ENCODE results near the gene EVC. TPM values are rescaled to one million over a fixed set of nuclear protein-coding genes. Genes with fewer than 3 reads are reported as not detected.
"Not testable (repeated sequence)": the region's sequence is repeated elsewhere in the genome, so short reads cannot be mapped to it uniquely, and the experiment has no call there.

EVC gene
- total RNA-seq, 2 experiments from 2014 or later, result 2.2 to 4.0 TPM

GRCh38 chr4:5712931-5713330, 1.9 kb downstream of the EVC start:
- no peak for DNase-seq
- peaks cover 10% of the 10 kb centered on the region for H3K4me1 Mint-ChIP-seq

GRCh38 chr4:5713861-5714260, 2.9 kb downstream of the EVC start:
- ATAC-seq (no peak), DNase-seq (no peak)
- Mint-ChIP-seq H3K27ac (no peak overlapping the region), H3K36me3 (peaks cover 8% of the 10 kb centered on the region), H3K4me1 (peaks cover 10% of the 10 kb centered on the region), H3K4me3 (no peak overlapping the region), H3K9me3 (ENCODE audit: low read depth) (peaks cover 6% of the 10 kb centered on the region), H3K27me3 (peaks cover 32% of the 10 kb centered on the region)
- CTCF ChIA-PET, result no interaction called here

More at GRCh38 chr4:5712931-5713330, 1.9 kb downstream of the EVC start:
- CTCF ChIA-PET, result no interaction called here
- Mint-ChIP-seq H3K27ac (no peak overlapping the region), H3K36me3 (peaks cover 8% of the 10 kb centered on the region), H3K9me3 (ENCODE audit: low read depth) (peaks cover 6% of the 10 kb centered on the region), H3K27me3 (peaks cover 34% of the 10 kb centered on the region), H3K4me3 (no peak overlapping the region)
- no peak for ATAC-seq

GRCh38 chr4:5715357-5715756, 4.4 kb downstream of the EVC start:
- H3K27ac Mint-ChIP-seq, result no peak overlapping the region
- ATAC-seq (no peak), DNase-seq (no peak)
- H3K4me1 Mint-ChIP-seq, result peaks cover 10% of the 10 kb centered on the region
- no peak overlapping the region for H3K4me3 Mint-ChIP-seq
- H3K27me3 Mint-ChIP-seq, result peaks cover 20% of the 10 kb centered on the region
- CTCF ChIA-PET, result interaction anchor here (0.7 kb wide), 2 partner anchors 56 to 1025 kb away, joined by 3 read pairs; no protein-coding TSS in a partner anchor
- H3K36me3 Mint-ChIP-seq, result peaks cover 8% of the 10 kb centered on the region
- H3K9me3 Mint-ChIP-seq (ENCODE audit: low read depth), result peaks cover 6% of the 10 kb centered on the region

DNA sequence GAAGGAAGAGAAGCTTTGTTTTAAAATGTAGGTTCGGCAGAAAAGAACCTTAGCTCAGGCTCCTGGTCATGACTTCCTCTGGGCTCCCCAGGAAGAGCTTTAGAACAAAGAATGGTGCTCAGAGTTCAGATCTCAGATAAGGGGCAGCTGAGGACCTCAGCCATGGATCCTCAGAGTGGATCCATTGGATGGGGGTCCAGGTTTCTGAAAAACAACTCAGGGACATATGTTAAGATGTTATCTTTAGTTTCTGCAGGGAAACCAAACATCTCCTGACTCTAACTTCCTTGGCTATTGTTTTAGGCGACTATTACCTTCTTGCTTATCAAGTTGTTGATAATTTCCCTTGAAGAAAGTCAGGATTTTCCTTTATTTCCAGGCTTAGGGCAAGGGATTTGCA, 5.4 kb downstream of the EVC start:
- CTCF ChIA-PET, result no interaction called here
- no peak overlapping the region for H3K27ac Mint-ChIP-seq
- H3K4me3 Mint-ChIP-seq, result no peak overlapping the region
- ATAC-seq, result no peak
- peaks cover 8% of the 10 kb centered on the region for H3K36me3 Mint-ChIP-seq
- H3K4me1 Mint-ChIP-seq, result peaks cover 7% of the 10 kb centered on the region
- H3K27me3 Mint-ChIP-seq, result peaks cover 13% of the 10 kb centered on the region
- DNase-seq, result no peak
- peaks cover 6% of the 10 kb centered on the region for H3K9me3 Mint-ChIP-seq (ENCODE audit: low read depth)

- CTCF ChIA-PET, result no interaction called here
- ATAC-seq (no peak), DNase-seq (no peak)
- Mint-ChIP-seq H3K36me3 (peaks cover 6% of the 10 kb centered on the region), H3K9me3 (ENCODE audit: low read depth) (peaks cover 6% of the 10 kb centered on the region), H3K27me3 (peaks cover 2% of the 10 kb centered on the region), H3K4me3 (no peak overlapping the region), H3K4me1 (peaks cover 1% of the 10 kb centered on the region), H3K27ac (no peak overlapping the region)
Observed at GRCh38 chr4:5717449-5718158, 6.6 kb downstream of the EVC start.

DNA sequence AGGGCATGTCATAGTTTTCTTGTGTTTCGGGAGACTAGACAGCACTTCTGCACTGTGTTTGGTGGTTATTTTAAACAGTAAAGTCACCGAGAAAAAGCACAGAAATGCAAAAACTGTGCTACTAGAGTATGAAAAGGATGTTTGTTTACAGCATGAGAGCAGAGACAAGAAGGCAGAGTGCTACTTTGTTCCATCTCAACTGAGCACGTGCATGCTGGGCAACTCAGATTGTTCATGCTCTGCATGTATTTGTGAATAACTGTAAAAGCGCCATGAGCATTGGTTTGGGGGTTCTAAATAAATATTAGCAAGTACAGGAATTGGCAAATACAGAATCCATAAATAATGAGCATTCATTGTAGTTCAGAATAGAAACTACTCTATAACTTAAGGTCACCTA, 7.4 kb downstream of the EVC start:
- no peak overlapping the region for H3K4me3 Mint-ChIP-seq
- no peak for DNase-seq
- H3K27me3 Mint-ChIP-seq, result no peaks in the 10 kb centered on the region
- H3K36me3 Mint-ChIP-seq, result peaks cover 6% of the 10 kb centered on the region
- CTCF ChIA-PET, result no interaction called here
- no peaks in the 10 kb centered on the region for H3K4me1 Mint-ChIP-seq
- no peak overlapping the region for H3K27ac Mint-ChIP-seq
- ATAC-seq, result no peak
- H3K9me3 Mint-ChIP-seq (ENCODE audit: low read depth), result peaks cover 6% of the 10 kb centered on the region

DNA sequence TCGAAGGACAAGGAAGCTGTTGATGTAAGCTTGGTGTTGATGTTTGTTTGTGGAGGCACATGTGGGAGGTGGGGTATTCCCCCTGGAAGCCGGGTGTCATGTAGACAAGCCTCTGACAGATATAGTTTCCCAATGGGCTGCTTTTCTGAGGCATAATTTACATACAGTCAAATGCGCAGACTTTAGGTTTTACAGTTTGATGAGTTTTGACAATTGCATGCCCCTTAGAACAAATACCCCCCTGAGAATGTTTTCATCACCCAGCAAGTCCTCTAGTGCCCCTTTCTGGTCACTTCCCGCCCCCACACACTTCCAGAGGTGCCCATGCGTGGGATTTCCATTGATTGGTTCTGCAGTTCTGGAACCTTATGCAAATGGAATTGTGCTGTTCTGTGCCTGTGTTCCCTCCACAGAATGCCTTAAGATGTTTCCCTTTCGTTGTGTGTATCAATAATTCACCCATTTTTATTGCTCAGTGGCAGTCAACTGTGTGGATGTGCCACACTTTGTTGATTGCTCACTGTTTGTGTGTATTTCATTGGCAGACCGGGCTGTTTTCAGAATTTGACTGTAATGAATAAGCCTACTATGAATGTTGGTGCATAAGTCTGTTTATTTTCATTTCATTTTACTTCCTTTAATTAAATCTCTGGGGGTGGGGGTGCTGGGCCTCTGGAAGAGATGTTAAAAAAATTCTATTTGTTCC, 8.5 kb downstream of the EVC start:
- no peak overlapping the region for H3K4me3 Mint-ChIP-seq

DNA sequence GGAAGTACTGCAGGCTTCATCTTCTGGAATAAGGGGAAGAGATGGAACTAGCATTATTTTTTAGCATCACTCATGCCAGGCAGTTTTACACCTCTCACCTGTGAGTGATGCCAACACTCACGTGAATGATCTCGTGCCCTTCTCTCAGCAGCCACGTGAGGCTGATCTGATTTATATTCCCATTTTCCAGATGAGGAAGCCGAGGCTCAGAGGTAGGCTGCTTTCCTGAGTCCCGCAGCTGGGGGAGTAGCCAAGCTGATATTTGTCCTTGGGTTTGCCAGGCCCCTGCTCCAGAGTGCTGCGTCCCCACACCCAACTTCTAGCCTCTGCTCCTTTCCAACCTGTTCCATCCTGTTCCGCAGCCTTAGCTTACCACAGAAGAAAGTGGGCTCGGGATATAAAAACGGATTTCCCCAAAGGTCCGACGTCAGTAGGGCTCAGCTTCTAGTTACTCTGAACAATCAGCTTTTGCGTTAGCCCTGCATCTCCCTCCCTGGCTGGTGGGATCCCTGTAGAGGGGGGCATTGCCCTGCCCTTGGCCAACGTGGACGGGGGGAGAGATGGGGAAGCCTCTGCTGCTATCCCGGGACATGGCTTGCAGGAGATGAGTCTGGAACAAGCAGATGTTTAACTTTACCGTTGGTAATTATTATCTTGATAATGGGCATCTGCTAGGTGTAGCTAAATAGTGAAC, 9.3 kb downstream of the EVC start:
- no peak overlapping the region for H3K4me3 Mint-ChIP-seq
- H3K27me3 Mint-ChIP-seq, result no peaks in the 10 kb centered on the region
- CTCF ChIA-PET, result no interaction called here
- no peak overlapping the region for H3K27ac Mint-ChIP-seq
- ATAC-seq, result no peak
- peaks cover 1% of the 10 kb centered on the region for H3K36me3 Mint-ChIP-seq
- H3K9me3 Mint-ChIP-seq (ENCODE audit: low read depth), result peaks cover under 1% of the 10 kb centered on the region
- no peak for DNase-seq
- H3K4me1 Mint-ChIP-seq, result no peaks in the 10 kb centered on the region

More for the DNA sequence above, 8.5 kb downstream of the EVC start:
- ATAC-seq, result no peak
- DNase-seq, result no peak
- H3K9me3 Mint-ChIP-seq (ENCODE audit: low read depth), result peaks cover 6% of the 10 kb centered on the region
- no peaks in the 10 kb centered on the region for H3K27me3 Mint-ChIP-seq
- CTCF ChIA-PET, result no interaction called here
- H3K4me1 Mint-ChIP-seq, result no peaks in the 10 kb centered on the region
- H3K36me3 Mint-ChIP-seq, result peaks cover 4% of the 10 kb centered on the region
- no peak overlapping the region for H3K27ac Mint-ChIP-seq

- H3K4me1 Mint-ChIP-seq, result no peaks in the 10 kb centered on the region
- no peaks in the 10 kb centered on the region for H3K9me3 Mint-ChIP-seq (ENCODE audit: low read depth)
- no peak for ATAC-seq
- DNase-seq, result no peak
- no peak overlapping the region for H3K4me3 Mint-ChIP-seq
- no peaks in the 10 kb centered on the region for H3K27me3 Mint-ChIP-seq
- no peak overlapping the region for H3K27ac Mint-ChIP-seq
- H3K36me3 Mint-ChIP-seq, result peaks cover 1% of the 10 kb centered on the region
- CTCF ChIA-PET, result no interaction called here
Observed at GRCh38 chr4:5720980-5721379, 10.0 kb downstream of the EVC start.

- CTCF ChIA-PET, result no interaction called here
- Mint-ChIP-seq H3K9me3 (ENCODE audit: low read depth) (no peaks in the 10 kb centered on the region), H3K27ac (no peak overlapping the region), H3K4me3 (no peak overlapping the region), H3K36me3 (peaks cover 3% of the 10 kb centered on the region), H3K27me3 (no peaks in the 10 kb centered on the region), H3K4me1 (no peaks in the 10 kb centered on the region)
- DNase-seq (no peak), ATAC-seq (no peak)
Observed at GRCh38 chr4:5721923-5722322, 10.9 kb downstream of the EVC start.

- H3K4me1 Mint-ChIP-seq, result no peaks in the 10 kb centered on the region
- DNase-seq, result no peak
Observed at GRCh38 chr4:5722328-5722727, 11.3 kb downstream of the EVC start.

DNA sequence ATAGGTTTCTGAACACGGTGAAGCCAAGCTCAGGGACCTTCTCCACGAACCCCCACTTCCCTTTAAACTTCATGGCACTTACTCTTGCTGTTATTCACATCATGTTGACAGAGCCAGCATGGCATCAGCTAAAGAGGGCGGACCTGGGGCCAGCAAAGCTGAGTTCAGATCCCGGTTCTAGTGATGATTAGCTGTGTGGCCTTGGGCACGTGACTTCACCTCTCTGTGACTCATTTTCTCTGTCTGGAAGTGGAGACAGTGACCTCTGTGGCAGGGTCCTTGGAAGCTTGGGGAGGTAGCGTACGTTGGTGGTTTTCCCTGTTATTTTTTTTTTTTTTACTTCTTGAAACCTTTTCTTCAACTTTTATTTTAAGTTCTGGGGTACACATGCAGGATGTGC, 13.4 kb downstream of the EVC start:
- CTCF ChIA-PET, result no interaction called here
- Mint-ChIP-seq H3K27ac (no peak overlapping the region), H3K4me1 (no peaks in the 10 kb centered on the region), H3K4me3 (no peak overlapping the region), H3K9me3 (ENCODE audit: low read depth) (peaks cover 6% of the 10 kb centered on the region), H3K36me3 (peaks cover 2% of the 10 kb centered on the region), H3K27me3 (no peaks in the 10 kb centered on the region)
- no peak for ATAC-seq
- no peak for DNase-seq

More at GRCh38 chr4:5722328-5722727, 11.3 kb downstream of the EVC start:
- CTCF ChIA-PET, result no interaction called here
- Mint-ChIP-seq H3K36me3 (peaks cover 2% of the 10 kb centered on the region), H3K9me3 (ENCODE audit: low read depth) (no peaks in the 10 kb centered on the region), H3K27ac (no peak overlapping the region), H3K4me3 (no peak overlapping the region), H3K27me3 (no peaks in the 10 kb centered on the region)
- ATAC-seq, result no peak

DNA sequence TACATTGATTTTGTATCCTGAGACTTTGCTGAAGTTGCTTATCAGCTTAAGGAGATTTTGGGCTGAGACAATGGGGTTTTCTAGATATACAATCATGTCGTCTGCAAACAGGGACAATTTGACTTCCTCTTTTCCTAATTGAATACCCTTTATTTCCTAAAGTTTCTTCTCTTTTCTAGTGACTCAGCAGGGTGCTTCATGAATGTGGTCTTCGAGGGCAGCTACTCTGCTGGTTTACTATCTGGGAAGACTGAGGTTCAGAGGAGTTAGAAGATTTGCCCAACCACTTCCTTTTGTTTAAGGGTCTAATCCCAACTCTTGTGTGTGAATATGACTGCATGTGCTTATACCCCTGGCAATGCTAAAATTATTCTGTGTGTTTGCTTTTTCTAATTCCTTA, 17.4 kb downstream of the EVC start:
- H3K27ac Mint-ChIP-seq; H3K9me3 Mint-ChIP-seq (ENCODE audit: low read depth); DNase-seq; H3K27me3 Mint-ChIP-seq; H3K4me3 Mint-ChIP-seq; ATAC-seq; H3K36me3 Mint-ChIP-seq; H3K4me1 Mint-ChIP-seq; CTCF ChIA-PET: not testable (repeated sequence)

DNA sequence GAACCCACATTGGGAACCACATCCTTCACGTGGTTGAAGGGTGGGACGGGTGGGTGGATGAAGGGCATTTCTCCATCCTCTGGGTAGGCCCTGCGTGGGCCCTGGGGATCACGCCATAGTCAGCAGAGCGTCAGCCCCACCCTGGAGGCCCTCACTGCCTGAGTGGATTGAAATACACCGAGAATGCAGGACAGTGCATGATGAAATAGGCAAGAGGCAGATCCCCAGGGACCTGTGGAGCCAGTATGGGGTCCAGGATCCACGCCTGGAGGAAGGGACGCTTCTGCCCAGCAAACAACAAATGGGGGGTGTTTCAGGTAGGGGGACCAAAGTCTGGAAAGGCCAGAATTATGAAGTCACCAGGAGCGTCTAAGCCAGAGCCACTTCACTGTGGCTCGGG, 19.4 kb downstream of the EVC start:
- Mint-ChIP-seq H3K4me1 (no peaks in the 10 kb centered on the region), H3K27ac (no peak overlapping the region), H3K27me3 (no peaks in the 10 kb centered on the region), H3K9me3 (ENCODE audit: low read depth) (peaks cover 7% of the 10 kb centered on the region), H3K36me3 (peaks cover 2% of the 10 kb centered on the region), H3K4me3 (no peak overlapping the region)
- ATAC-seq, result no peak
- DNase-seq, result no peak
- CTCF ChIA-PET, result no interaction called here

Data from activated CD8-positive, alpha-beta memory T cell treated with anti-CD3 and anti-CD28 coated beads, Interleukin-2, amount 10 ng/mL, durations not matched to agents 7 days and 5 days (primary cell).